MM.1S (cell line): ENCODE measurements around the gene METTL2B.
"Not testable (repeated sequence)": the region's sequence is repeated elsewhere in the genome, so short reads cannot be mapped to it uniquely, and the experiment has no call there.

Experiments used
- DNase-seq: peaks from one replicate; pipeline ENCODE4 v3.0.0-alpha.2; 2015
- H2AFZ ChIP-seq: fragments of 300-600 bp; sonication (generic); 2 replicates; pipeline ENCODE4 v1.6.0; 2016; ENCODE audit warnings: antibody characterized with exemption, low read length
- H3F3A ChIP-seq: fragments of 300-600 bp; sonication (generic); 2 replicates; pipeline ENCODE4 v1.6.1; 2016; ENCODE audit warnings: mild to moderate bottlenecking, antibody characterized with exemption, low read length, moderate library complexity, mixed read lengths; ENCODE audit not compliant: insufficient read depth
- H3K27ac ChIP-seq: fragments of 300-600 bp; sonication (generic); 2 replicates; pipeline ENCODE4 v1.5.1; 2016; ENCODE audit warnings: mild to moderate bottlenecking, low read length
- H3K27me3 ChIP-seq: fragments of 300-600 bp; sonication (generic); replicated peaks from 2 replicates; pipeline ENCODE4 v1.6.0; 2016; ENCODE audit warnings: low read length; ENCODE audit not compliant: insufficient read depth
- H3K36me3 ChIP-seq: fragments of 300-600 bp; sonication (generic); replicated peaks from 2 replicates; pipeline ENCODE4 v1.6.1; 2016; ENCODE audit warnings: mild to moderate bottlenecking, low read length, mixed read lengths; ENCODE audit not compliant: insufficient read depth
- H3K4me1 ChIP-seq: fragments of 300-600 bp; sonication (generic); 2 replicates; pipeline ENCODE4 v1.6.1; 2016; ENCODE audit warnings: low read length, mixed read lengths
- H3K4me2 ChIP-seq: fragments of 300-600 bp; sonication (generic); 2 replicates; pipeline ENCODE4 v1.6.0; 2016; ENCODE audit warnings: low read depth, low read length
- H3K4me3 ChIP-seq: fragments of 300-600 bp; sonication (generic); 2 replicates; pipeline ENCODE4 v1.5.1; 2016; ENCODE audit warnings: low read length, mixed read lengths
- H3K79me2 ChIP-seq: fragments of 300-600 bp; sonication (generic); 2 replicates; pipeline ENCODE4 v1.6.1; 2016; ENCODE audit warnings: mixed run types, low read length, mixed read lengths
- H3K9ac ChIP-seq: fragments of 300-600 bp; sonication (generic); 2 replicates; pipeline ENCODE4 v1.6.1; 2016; ENCODE audit warnings: low read length, mixed read lengths
- H3K9me2 ChIP-seq: fragments of 300-600 bp; sonication (generic); replicated peaks from 2 replicates; pipeline ENCODE4 v1.6.1; 2016; ENCODE audit warnings: mild to moderate bottlenecking, low read length, mixed read lengths; ENCODE audit not compliant: insufficient read depth
- H3K9me3 ChIP-seq: fragments of 300-600 bp; sonication (generic); replicated peaks from 2 replicates; pipeline ENCODE4 v1.6.1; 2016; ENCODE audit warnings: mild to moderate bottlenecking, low read length, mixed read lengths; ENCODE audit not compliant: insufficient read depth
- H4K20me1 ChIP-seq: fragments of 300-600 bp; sonication (generic); 2 replicates; pipeline ENCODE4 v1.6.1; 2016; ENCODE audit warnings: mild to moderate bottlenecking, low read length, moderate library complexity, mixed read lengths; ENCODE audit not compliant: insufficient read depth
- CTCF ChIP-seq: fragments of 300-600 bp; sonication (generic); IDR thresholded peaks from 2 replicates; pipeline ENCODE4 v1.5.1; 2016; ENCODE audit warnings: antibody characterized with exemption, low read length, mixed read lengths
- EZH2 ChIP-seq: fragments of 300-600 bp; sonication (generic); optimal IDR thresholded peaks from 2 replicates; pipeline ENCODE3; 2017; ENCODE audit warnings: low read depth, mild to moderate bottlenecking, antibody characterized with exemption, low read length, mixed read lengths
- EZH2phosphoT487 ChIP-seq: fragments of 300-600 bp; sonication (generic); IDR thresholded peaks from 2 replicates; pipeline ENCODE4 v1.6.1; 2018; ENCODE audit warnings: antibody characterized with exemption, low read length

Gene METTL2B

GRCh38 chr7:128537410-128537809 lies 60.9 kb downstream of the METTL2B start:
- not testable (repeated sequence) for H3K9ac ChIP-seq, H3K27me3 ChIP-seq, H3K4me1 ChIP-seq, H3K36me3 ChIP-seq, H4K20me1 ChIP-seq, H2AFZ ChIP-seq, H3F3A ChIP-seq, H3K4me3 ChIP-seq, H3K9me3 ChIP-seq, H3K9me2 ChIP-seq
- H3K4me2 ChIP-seq, result peak overlapping the region; percentile 37; the same call in 1 of the 2 replicates
- TF ChIP-seq CTCF, result peak; percentile 41
- DNase-seq, result peak; percentile 62
- peak overlapping the region; percentile 71; the same call in 1 of the 2 replicates for H3K27ac ChIP-seq
- H3K79me2 ChIP-seq, result peaks cover 95% of the 10 kb centered on the region

GRCh38 chr7:128542530-128542929 lies 66.0 kb downstream of the METTL2B start:
- H3K79me2 ChIP-seq, result peaks cover 98% of the 10 kb centered on the region
- not testable (repeated sequence) for H3K4me1 ChIP-seq, H3K9ac ChIP-seq, H3K9me2 ChIP-seq, H3F3A ChIP-seq, H3K4me2 ChIP-seq, H2AFZ ChIP-seq, H3K36me3 ChIP-seq, DNase-seq, H3K9me3 ChIP-seq, H3K27me3 ChIP-seq, H4K20me1 ChIP-seq, H3K4me3 ChIP-seq, H3K27ac ChIP-seq

GRCh38 chr7:128543300-128543699 lies 66.8 kb downstream of the METTL2B start:
- H3K9me2 ChIP-seq, H3F3A ChIP-seq, H3K4me3 ChIP-seq, H2AFZ ChIP-seq, H3K27me3 ChIP-seq, H3K27ac ChIP-seq, DNase-seq, H3K36me3 ChIP-seq, H3K9me3 ChIP-seq, H4K20me1 ChIP-seq, H3K4me1 ChIP-seq, H3K9ac ChIP-seq, H3K4me2 ChIP-seq: not testable (repeated sequence)
- H3K79me2 ChIP-seq, result peaks cover 99% of the 10 kb centered on the region

GRCh38 chr7:128546319-128546851 lies 69.8 kb downstream of the METTL2B start:
- H3K9me2 ChIP-seq, H3K9me3 ChIP-seq, H3K4me2 ChIP-seq, H2AFZ ChIP-seq, H4K20me1 ChIP-seq, DNase-seq, H3K4me1 ChIP-seq, H3F3A ChIP-seq, H3K27ac ChIP-seq, H3K36me3 ChIP-seq, H3K9ac ChIP-seq, H3K27me3 ChIP-seq, H3K4me3 ChIP-seq: not testable (repeated sequence)
- peaks cover 96% of the 10 kb centered on the region for H3K79me2 ChIP-seq

GRCh38 chr7:128550920-128551319 lies 74.4 kb downstream of the METTL2B start:
- 0 out of 2 replicates have a peak, but pooled peaks cover 3% of the 10 kb centered on the region for H4K20me1 ChIP-seq

GRCh38 chr7:128554394-128554793 lies 77.8 kb downstream of the METTL2B start:
- H3K4me2 ChIP-seq, DNase-seq, H3K9me3 ChIP-seq, H3K4me3 ChIP-seq, H3K4me1 ChIP-seq, H2AFZ ChIP-seq, H3F3A ChIP-seq, H4K20me1 ChIP-seq, H3K27ac ChIP-seq, H3K36me3 ChIP-seq, H3K9ac ChIP-seq, H3K9me2 ChIP-seq, H3K27me3 ChIP-seq: not testable (repeated sequence)
- peaks cover 78% of the 10 kb centered on the region for H3K79me2 ChIP-seq

More at GRCh38 chr7:128550920-128551319, 74.4 kb downstream of the METTL2B start:
- Histone ChIP-seq H3K27me3 (no peaks in the 10 kb centered on the region), H3K79me2 (peaks cover 83% of the 10 kb centered on the region), H2AFZ (no peak overlapping the region), H3K4me2 (no peak overlapping the region), H3K36me3 (no peaks in the 10 kb centered on the region; the same call in 1 of the 2 replicates), H3F3A (no peaks in the 10 kb centered on the region; the same call in 1 of the 2 replicates), H3K9me2 (no peaks in the 10 kb centered on the region), H3K4me3 (no peak overlapping the region), H3K4me1 (no peaks in the 10 kb centered on the region), H3K9me3 (no peaks in the 10 kb centered on the region), H3K27ac (no peak overlapping the region), H3K9ac (no peak overlapping the region)
- DNase-seq, result no peak
- TF ChIP-seq CTCF, result no peak
- TF ChIP-seq EZH2phosphoT487, result no peak
- no peak for TF ChIP-seq EZH2
